ENCODE data around the gene GIN1. TPM values are rescaled to one million over a fixed set of nuclear protein-coding genes. Genes with fewer than 3 reads are reported as not detected.

The GIN1 gene
- polyA plus RNA-seq, 1 donor from 2014 or later: 17.5 TPM

GRCh38 chr5:103090791-103091190 lies 29.1 kb downstream of the GIN1 start:
- no peak overlapping the region for H3K27ac ChIP-seq (ENCODE audit: low read length)
- H3K27me3 ChIP-seq (ENCODE audit: insufficient read depth, low read depth, low read length): no peaks in the 10 kb centered on the region
- no peaks in the 10 kb centered on the region for H3K9me3 ChIP-seq (ENCODE audit: low read length)
- no peaks in the 10 kb centered on the region for H3K79me2 ChIP-seq (replicated peaks; ENCODE audit: insufficient read depth, low read length)
- H3K9ac ChIP-seq (ENCODE audit: low read length): no peak overlapping the region
- no peak for TF ChIP-seq POLR2AphosphoS5 (IDR thresholded peaks at IDR 0.05)
- no peak for TF ChIP-seq SMC3 (conservative IDR thresholded peaks at IDR 0.05; ENCODE audit: poor library complexity)
- TF ChIP-seq REST (IDR thresholded peaks at IDR 0.05; ENCODE audit: borderline replicate concordance): no peak
- TF ChIP-seq EP300 (conservative IDR thresholded peaks at IDR 0.05; ENCODE audit: poor library complexity, severe bottlenecking): no peak
- no peak for TF ChIP-seq CTCF (IDR thresholded peaks at IDR 0.05; ENCODE audit: poor library complexity, severe bottlenecking)
- no peak for TF ChIP-seq RAD21 (conservative IDR thresholded peaks at IDR 0.05)
- TF ChIP-seq EZH2 (IDR thresholded peaks at IDR 0.05; ENCODE audit: borderline replicate concordance, insufficient read depth, low read length, poor library complexity, severe bottlenecking): no peak
- no peak for TF ChIP-seq MXI1 (conservative IDR thresholded peaks at IDR 0.05; ENCODE audit: poor library complexity, severe bottlenecking)
- TF ChIP-seq TAF1 (IDR thresholded peaks at IDR 0.05; ENCODE audit: low read depth): no peak
- H3K4me2 ChIP-seq (ENCODE audit: low read length): no peak overlapping the region
- no peak overlapping the region for H2AFZ ChIP-seq (ENCODE audit: low read depth, low read length)
- no peaks in the 10 kb centered on the region for H3F3A ChIP-seq (ENCODE audit: insufficient read depth, low read length, poor library complexity, severe bottlenecking)
- H3K4me3 ChIP-seq (ENCODE audit: low read length): no peak overlapping the region
- H3K36me3 ChIP-seq (ENCODE audit: insufficient read depth, low read length): peaks cover 13% of the 10 kb centered on the region
- H4K20me1 ChIP-seq (ENCODE audit: insufficient read depth): no peaks in the 10 kb centered on the region
- no peaks in the 10 kb centered on the region for H3K9me2 ChIP-seq (ENCODE audit: insufficient read depth, low read length)

- Histone ChIP-seq H3K4me2 (ENCODE audit: low read length) (no peak overlapping the region), H3K27ac (ENCODE audit: low read length) (no peak overlapping the region), H2AFZ (ENCODE audit: low read depth, low read length) (no peak overlapping the region), H3K79me2 (replicated peaks; ENCODE audit: insufficient read depth, low read length) (no peaks in the 10 kb centered on the region), H3K9me3 (ENCODE audit: low read length) (peaks cover 3% of the 10 kb centered on the region), H3K9me2 (ENCODE audit: insufficient read depth, low read length) (no peaks in the 10 kb centered on the region), H3K9ac (ENCODE audit: low read length) (no peak overlapping the region), H3F3A (ENCODE audit: insufficient read depth, low read length, poor library complexity, severe bottlenecking) (no peaks in the 10 kb centered on the region), H3K4me3 (ENCODE audit: low read length) (no peak overlapping the region), H3K36me3 (ENCODE audit: insufficient read depth, low read length) (peaks cover 13% of the 10 kb centered on the region), H4K20me1 (ENCODE audit: insufficient read depth) (no peaks in the 10 kb centered on the region), H3K27me3 (ENCODE audit: insufficient read depth, low read depth, low read length) (no peaks in the 10 kb centered on the region)
- TF ChIP-seq TAF1 (IDR thresholded peaks at IDR 0.05; ENCODE audit: low read depth) (no peak), CTCF (IDR thresholded peaks at IDR 0.05; ENCODE audit: poor library complexity, severe bottlenecking) (no peak), EP300 (conservative IDR thresholded peaks at IDR 0.05; ENCODE audit: poor library complexity, severe bottlenecking) (no peak), EZH2 (IDR thresholded peaks at IDR 0.05; ENCODE audit: borderline replicate concordance, insufficient read depth, low read length, poor library complexity, severe bottlenecking) (no peak), SMC3 (conservative IDR thresholded peaks at IDR 0.05; ENCODE audit: poor library complexity) (no peak), POLR2AphosphoS5 (IDR thresholded peaks at IDR 0.05) (no peak), REST (IDR thresholded peaks at IDR 0.05; ENCODE audit: borderline replicate concordance) (no peak)
Measured at GRCh38 chr5:103089272-103089671, 30.7 kb downstream of the GIN1 start.
